Left colon (tissue), 2 donors: ENCODE data around the gene MEF2D. TPM values are rescaled to one million over a fixed set of nuclear protein-coding genes. Genes with fewer than 3 reads are reported as not detected.

Experiments
- ATAC-seq: fragments of 200-7000 bp; cut with Tn5 transposase; one replicate; pipeline ENCODE4 v1.9.1; 2020; ENCODE audit warnings: mild to moderate bottlenecking, moderate library complexity
- DNase-seq, 2 donors: peaks; one replicate each; pipeline ENCODE4 v3.0.0-alpha.2; 2020
- intact Hi-C, 2 donors: fragments of 100-400 bp; cut with DNase I in 1 of 2; cut with micrococcal nuclease in 1 of 2; formaldehyde crosslinking; loops; one replicate each; pipeline versions ENCODE4 v1.11.2 to v1.14.0; 2022; cut with DNase I, micrococcal nuclease
- total RNA-seq, 2 donors: library from RNA; stranded (reverse); fragmentation: NEBNext Ultra II Directional; extraction: Animal tissue kit (Norgen Biotek cat#: 25700); gene quantifications; one replicate each; pipeline ENCODE4 v1.2.1, GENCODE V29; 2021
- donor health status: DM: no; HTN: no; CAD: no.
- donor health status: DM: yes; HTN: yes; CAD: no.

The MEF2D gene
- total RNA-seq, 2 donors from 2014 or later: 45.9 to 66.4 TPM

DNA sequence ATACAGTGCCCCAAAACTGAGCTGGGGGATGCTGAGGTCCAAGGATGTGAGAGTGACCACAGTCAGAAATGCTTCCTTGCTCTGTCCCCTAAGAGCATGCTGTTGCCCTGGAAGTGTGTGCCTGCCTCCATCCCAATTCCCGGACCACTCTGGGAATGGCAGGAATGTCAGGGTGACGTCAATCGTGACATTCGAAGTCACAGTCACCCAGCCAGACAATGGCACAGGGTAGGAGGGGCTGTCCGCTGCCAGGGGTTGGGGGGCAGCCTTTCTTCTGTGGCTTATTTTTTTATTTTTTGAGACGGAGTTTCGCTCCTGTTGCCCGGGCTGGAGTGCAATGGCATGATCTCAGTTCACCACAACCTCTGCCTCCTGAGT, 22.3 kb downstream of the MEF2D start:
- no peak for DNase-seq
- no peak for ATAC-seq
- intact Hi-C loops: no loop called here

GRCh38 chr1:156477526-156478249, 22.9 kb downstream of the MEF2D start:
- DNase-seq (no peak), ATAC-seq (no peak)
- intact Hi-C loops: no loop called here

- ATAC-seq (no peak), DNase-seq (no peak)
- intact Hi-C loops: no loop called here
Measured at GRCh38 chr1:156476501-156477298, 23.9 kb downstream of the MEF2D start.

DNA sequence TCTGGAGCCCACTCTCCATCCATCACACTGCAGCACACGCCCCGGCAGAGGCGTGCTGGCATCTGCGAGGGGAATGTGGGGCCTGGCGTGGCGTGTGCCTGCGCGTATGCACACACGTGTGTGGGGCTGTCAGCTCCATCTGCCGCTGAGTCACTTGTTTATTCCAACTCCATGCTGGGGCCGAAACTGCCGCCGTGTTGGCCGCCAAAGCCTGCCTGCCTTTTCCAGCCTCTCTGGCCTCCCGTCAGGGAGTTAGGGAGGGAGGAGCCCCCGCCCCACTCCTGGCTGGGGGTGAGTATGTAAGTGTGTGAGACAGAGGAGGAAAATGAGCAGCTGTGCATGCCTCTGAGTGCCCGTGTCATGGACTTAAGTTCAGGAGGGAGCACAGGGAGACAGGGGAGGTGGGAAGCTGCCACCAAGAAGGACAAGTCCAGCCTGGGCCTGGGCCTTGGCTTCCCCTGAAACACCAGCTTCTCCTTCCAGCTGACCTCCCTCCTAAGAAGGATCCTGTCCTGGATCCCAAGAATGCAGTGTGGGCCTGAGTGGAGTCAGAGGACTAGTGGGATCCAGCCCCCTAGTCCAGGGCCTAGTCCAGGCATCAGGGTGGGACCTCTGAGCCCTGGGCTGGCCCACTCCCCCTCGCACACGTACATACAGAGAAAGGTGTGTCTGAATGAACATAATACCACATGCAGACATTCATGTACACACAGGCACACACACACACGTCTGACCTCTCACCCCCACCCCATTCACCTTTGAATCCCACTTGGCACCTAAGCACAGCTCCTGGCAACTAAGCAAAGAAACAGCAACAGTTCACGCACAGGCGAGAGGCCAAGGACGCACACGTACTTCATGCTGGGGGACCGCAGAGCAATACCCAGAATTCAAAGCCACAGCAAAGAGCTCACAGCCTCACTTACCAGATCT, 24.7 kb downstream of the MEF2D start:
- peak in 1 of 2 donors; percentile 87 for DNase-seq
- ATAC-seq: no peak
- intact Hi-C loops: no loop called here

- DNase-seq: no peak
- intact Hi-C loops: no loop called here
- ATAC-seq: no peak
Measured at GRCh38 chr1:156474966-156475365, 25.6 kb downstream of the MEF2D start.

- DNase-seq: peak; percentile 88 to 92
- intact Hi-C loops: no loop called here
- peak; percentile 86 for ATAC-seq
Measured at GRCh38 chr1:156471496-156472490, 28.8 kb downstream of the MEF2D start.

- DNase-seq (no peak), ATAC-seq (peak; percentile 73)
- intact Hi-C loops: no loop called here
Measured at GRCh38 chr1:156470473-156470872, 30.1 kb downstream of the MEF2D start.

DNA sequence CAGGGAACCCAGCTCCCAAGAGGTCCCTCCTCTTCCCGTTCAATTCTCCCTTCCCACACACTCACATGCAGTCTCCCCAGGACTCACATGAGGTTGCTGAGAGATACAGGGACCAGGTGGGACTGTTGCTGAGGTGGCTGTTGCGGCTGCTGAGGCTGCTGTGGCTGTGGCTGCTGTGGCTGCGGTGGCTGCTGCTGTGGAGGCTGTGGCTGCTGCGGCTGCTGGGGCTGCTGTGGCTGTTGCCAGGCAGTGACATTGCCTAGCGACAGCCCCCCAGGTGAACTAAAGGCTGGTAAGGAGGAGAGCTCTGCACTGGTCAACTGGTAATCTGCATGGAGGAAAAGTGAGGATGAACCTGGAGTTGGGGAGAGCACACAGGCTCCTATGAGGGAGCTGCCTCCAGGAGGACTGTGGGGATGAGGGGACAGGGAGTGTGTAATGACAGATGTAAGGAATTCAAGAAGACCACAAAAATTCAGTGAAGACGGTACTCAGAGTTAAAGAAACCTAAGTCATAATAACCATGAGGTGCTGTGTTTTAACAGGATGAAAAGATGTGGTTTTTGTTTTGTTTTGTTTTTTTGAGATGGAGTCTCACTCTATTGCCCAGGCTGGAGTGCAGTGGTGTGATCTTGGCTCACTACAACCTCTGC, 31.8 kb downstream of the MEF2D start:
- intact Hi-C loops: no loop called here
- no peak for ATAC-seq
- DNase-seq: no peak

DNA sequence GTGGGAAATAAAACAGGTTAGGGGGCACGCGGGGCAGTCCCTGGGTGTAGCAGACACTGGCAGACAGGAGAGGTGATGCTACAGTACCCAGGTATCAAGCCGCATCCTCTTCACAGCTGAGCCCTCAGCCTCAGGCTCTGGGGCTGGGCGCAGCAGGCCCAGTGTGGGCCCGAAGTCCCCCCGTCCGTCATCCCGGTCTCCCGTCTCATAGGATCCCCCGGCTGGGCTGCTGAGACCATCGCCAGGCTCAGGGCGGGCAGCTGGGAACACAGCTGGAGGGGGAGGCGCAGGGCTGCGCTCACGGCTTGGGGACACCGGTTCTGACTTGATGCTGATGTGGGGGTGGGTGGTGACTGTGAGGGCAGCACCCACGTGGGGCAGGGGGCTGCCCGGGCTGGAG, 32.7 kb downstream of the MEF2D start:
- ATAC-seq: no peak
- intact Hi-C loops: no loop called here
- no peak for DNase-seq

DNA sequence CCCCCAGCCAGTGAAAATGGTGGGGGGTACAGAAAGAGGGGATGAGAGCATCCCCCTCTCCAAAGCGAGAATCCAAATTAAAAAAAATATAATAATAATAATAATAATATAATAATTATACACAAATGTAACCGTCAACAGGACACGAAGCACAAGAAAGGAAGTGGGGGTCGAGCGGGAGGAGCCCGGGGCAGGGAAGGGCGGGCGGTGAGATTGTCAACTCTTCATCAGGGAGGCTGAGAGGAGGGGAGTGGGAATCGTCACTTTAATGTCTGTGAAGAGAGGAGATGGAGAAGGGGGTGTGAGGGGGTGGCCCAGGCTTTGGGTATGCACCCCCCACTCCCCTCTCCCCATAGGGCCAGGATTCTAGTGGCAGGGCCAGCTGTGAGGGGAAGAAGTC, 33.2 kb downstream of the MEF2D start:
- DNase-seq (no peak), ATAC-seq (no peak)
- intact Hi-C loops: no loop called here

GRCh38 chr1:156465747-156466365, 34.7 kb downstream of the MEF2D start:
- DNase-seq (no peak), ATAC-seq (no peak)
- intact Hi-C loops: no loop called here

- no peak for ATAC-seq
- no peak for DNase-seq
- intact Hi-C loops: no loop called here
Measured at GRCh38 chr1:156464825-156465452, 35.6 kb downstream of the MEF2D start.

GRCh38 chr1:156464335-156464734, 36.2 kb downstream of the MEF2D start:
- DNase-seq (no peak), ATAC-seq (no peak)
- intact Hi-C loops: no loop called here

- intact Hi-C loops: no loop called here
- ATAC-seq: peak; percentile 37
- no peak for DNase-seq
Measured at GRCh38 chr1:156463874-156464273, 36.7 kb downstream of the MEF2D start.

- DNase-seq (no peak), ATAC-seq (no peak)
- intact Hi-C loops: no loop called here
Measured at GRCh38 chr1:156462954-156463795, 37.4 kb downstream of the MEF2D start.
